NCI-H146 (cell line): ENCODE results near the gene MSMP.

ENCODE experiments used
- DNase-seq: peaks from one replicate; lab custom pipeline; 2025; lab: John Stamatoyannopoulos, UW

Gene MSMP

GRCh38 chr9:35771534-35771933 lies 17.5 kb upstream of the MSMP start:
- peak; percentile 68 for DNase-seq

DNA sequence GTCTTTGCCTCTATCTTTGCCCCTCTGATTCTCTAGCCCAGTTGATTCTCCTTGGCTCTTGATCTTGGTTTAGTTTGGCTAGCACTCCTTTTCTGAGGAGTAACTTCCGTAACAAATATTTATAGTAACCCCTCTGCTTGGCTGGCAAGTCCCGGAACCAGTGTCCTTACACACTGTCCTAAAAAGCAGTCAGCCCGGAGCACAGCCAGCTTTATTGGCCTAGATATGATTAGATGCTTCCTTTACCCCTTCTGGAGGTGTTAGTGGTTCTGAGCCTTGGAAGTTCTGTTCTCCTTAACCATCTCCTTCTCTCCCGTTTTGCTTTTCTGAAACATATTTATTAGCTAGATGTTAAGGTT lies 17.0 kb upstream of the MSMP start:
- no peak for DNase-seq

GRCh38 chr9:35769763-35770162 lies 15.7 kb upstream of the MSMP start:
- DNase-seq: no peak

DNA sequence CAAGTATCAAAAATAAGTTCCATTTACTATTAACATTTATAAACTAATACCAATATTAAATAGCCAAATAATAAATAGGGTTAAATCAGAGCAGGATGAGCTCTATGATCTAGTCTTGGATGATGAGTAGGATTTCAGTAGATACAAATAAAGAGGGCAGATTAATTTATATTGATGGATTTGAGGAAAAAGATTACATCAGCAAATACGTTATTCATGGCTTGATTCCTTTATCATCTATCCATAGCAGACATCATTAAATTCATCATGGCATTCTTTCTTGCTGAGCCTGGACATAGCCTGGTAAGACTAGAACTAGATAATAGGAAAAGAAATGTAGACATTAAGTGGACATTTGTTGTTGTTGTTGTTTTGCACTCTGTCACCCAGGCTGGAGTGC lies 13.4 kb upstream of the MSMP start:
- DNase-seq: no peak

DNA sequence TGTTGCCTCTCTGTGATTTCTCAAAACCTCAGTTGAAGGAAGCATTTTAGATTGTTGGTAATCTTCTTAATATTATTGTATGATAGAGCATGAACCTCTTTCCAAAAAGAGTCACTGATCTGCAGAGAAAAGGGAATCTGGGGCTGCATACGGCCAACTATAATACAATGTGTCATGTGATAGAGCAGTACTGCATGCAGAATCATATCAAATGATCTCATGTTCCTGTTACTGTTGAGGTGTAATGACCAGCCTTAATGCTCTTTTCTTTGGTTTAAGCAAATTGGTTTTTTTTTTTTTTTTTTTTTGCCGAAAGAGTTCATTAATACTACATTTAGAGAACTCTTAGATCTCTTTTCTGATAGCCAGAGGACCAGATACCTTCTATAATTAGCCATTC lies 12.9 kb upstream of the MSMP start:
- no peak for DNase-seq

DNA sequence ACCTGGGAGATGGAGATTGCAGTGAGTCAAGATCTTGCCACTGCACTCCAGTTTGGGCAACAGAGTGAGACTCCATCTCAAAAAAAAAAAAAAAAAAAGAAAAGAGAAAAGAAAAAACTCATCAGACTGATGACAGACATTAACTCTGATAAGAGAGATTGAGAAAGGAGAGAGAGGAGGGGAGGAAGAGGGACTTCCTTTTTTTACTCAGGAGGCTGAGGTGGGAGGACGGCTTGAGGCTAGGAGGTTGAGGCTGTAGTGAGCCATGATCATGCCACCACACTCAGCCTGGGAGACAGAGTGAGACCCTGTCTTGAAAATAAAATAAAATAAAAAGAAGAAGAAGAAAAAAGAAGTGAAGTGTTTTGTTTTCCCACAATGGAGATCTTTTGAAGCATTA lies 9.7 kb upstream of the MSMP start:
- DNase-seq: no peak

DNA sequence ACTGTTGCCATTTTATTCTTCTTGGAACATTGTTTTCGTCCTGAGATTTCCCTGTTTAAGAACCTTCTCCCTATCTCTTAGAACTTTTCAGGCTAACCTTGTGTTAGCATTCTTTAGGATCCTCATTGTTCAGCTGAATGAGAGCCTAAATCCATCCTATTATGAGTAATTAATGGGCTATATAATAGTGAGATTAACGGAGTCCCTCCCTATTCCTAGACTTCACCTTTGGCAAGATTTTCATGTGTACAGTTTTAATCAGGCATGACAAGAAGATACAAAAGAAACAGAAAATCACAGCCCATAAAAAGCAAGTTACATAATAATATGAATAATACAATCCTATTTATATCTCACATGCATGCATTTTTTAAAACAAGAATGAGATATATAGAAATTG lies 9.1 kb upstream of the MSMP start:
- no peak for DNase-seq

GRCh38 chr9:35760651-35761050 lies 6.6 kb upstream of the MSMP start:
- DNase-seq: peak; percentile 71

DNA sequence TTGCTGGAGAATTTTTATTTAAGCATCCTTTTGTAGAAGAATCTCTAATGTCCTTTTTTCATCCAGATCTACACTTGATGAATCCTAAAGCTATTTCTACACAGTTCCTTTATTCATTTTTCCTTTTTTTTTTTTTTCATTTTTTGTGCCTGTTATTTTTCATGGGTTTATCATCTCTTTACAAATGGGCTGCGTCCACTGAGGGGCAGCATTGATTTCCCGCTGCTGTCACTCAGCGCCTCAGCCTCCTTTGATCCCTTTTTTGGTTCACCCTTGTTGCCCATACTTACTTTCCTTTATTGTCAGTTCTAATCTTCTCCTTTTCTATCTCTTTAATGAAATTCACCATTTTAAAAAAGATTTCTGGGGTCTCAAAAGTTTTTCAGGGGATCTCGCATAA lies 5.7 kb upstream of the MSMP start:
- DNase-seq: no peak

DNA sequence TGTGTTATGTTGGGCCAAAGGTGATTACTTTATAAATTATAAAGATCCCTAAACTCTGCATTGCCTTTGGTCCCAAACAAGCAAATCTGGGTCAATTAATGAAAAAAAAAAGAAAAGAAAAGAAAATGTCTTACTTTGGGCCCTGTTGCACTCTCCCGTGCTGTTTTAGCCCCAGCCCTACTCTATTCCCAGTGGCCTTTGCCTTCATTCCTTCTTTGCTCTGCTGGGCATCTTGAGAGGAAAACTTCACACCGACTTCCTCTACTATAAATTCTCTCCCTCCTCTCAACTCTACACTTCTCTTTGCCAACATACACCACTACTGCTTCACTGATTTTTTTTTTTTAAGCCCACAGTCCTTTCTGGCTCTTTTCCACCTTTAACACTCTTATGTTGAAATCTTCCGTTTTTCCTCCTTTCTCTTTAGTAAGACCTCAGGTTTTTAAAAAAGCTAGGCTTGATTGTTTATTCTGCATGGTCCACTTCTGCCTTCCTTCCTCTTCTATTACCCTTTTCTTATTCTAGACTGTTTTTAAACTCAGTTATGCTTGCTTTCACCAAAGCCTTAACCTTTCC lies 4.5 kb upstream of the MSMP start:
- DNase-seq: no peak

DNA sequence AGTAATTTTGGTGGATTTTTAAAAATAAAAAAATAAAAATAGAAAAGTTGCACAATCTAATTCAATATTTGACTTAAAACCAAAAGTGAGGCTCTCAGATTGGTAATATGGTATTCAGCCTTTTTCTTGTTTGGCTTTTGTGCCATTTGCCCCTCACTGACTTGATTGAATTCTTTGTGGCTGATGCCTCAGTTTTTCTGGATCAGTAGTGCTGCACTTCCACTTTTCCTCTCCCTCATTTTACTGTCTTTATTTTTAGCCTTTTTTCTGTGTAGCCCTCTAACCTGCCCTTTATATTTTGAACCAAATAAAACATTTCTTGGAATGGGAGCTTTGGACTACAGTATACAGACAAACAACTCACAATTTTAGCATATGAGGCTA lies 3.8 kb upstream of the MSMP start:
- no peak for DNase-seq

DNA sequence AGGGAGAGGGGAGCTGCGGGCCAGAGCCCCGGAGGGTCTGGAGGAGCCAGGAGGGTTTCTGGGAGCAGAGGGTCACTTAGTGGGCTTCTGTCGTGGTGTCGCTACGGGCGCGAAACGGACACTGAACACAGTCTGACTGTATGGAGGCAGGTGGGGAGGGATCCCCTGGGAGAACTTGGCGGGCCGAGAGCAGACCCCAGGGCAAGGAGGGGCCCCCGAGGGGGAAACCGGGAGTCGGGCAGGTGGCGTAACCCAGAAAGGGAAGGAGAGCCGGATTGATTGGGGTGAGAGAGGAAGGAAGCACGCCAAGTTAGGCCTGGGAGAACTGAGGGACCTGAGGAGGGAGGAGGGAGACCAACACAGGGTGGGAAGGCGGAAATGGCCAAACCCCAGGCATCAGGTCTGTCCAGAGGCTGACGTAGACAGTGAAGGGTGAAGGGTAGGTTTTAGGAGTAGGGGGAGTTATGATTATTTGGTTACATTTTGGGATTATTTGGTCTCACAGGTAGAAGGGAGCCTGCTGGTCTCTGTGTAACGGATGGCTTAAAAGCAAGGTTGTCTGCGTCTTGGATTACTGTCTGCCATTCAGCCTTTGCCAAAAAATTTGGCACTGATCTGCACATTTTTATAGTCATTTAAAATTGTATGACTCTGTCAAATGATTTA lies 3.3 kb upstream of the MSMP start:
- peak; percentile 80 for DNase-seq

GRCh38 chr9:35756275-35757225 lies 2.5 kb upstream of the MSMP start:
- DNase-seq: peak; percentile 83

DNA sequence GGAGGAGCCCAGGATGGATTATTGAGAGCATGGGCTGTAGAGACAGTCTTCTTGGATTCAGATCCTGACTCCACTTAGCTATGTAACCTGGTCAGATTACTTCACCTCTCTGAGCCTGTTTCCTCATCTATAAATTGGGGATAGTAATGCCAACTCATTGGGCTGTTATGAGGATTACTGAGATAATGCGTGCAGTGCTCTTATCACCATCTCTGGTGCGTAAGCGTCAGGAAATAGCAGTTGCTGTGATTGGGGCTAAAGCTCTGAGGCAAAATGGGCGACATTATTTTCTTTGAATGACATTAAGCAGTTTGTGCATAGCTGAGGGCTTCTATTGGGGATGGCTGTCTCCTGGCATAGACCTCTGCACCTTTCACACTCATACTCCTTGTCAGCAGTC lies 995 bp upstream of the MSMP start:
- DNase-seq: no peak

GRCh38 chr9:35753466-35753865 lies 610 bp downstream of the MSMP start:
- no peak for DNase-seq

DNA sequence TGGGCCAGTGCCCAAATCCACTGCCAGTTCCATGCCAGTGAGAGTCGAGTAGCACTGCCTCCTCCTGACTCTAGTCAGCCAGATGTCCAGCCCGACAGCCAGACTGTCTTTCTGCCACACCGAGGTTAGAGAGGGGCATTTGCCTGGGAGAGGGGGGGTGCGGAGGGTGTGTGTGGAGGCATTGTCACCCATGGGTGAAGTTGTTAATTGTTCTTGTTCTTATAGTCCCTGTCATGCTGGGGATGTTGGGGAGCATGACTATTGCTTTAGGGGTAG lies 3.9 kb downstream of the MSMP start:
- DNase-seq: no peak

DNA sequence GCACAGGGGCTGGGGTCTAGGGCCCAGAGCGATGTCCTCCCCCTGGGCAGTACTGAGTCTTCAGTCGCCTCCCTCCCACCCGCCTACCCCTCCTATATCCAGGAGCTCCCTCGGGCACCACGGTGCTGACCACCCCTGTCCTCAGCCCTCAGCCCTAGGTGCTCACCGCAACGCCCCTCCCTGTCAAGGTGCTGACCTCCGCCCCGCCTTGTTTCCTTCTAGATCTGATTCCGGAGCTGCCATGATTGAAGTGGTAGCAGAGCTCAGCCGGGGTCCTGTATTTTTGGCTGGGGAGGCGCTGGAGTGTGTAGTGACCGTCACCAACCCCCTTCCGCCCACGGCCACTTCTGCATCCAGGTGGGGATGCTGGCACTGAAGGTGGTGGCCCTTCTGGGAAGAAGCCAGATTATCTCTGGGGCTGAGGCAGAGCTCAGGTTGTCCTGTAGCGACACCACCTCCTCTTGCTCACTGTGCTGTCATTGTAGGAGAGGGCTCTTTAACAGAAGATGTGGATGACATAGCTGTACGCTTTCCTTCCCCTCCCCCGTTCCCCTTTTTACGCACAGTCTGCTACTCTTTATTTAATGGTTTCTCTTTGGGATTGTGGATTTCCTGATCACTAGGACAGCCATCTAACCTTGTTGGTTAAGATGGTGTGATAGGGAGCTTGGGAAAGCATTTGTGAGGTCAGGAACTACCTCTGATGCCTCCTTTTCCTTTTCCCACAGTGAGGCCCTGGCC lies 4.4 kb downstream of the MSMP start:
- DNase-seq: peak; percentile 59

GRCh38 chr9:35748858-35749514 lies 5.1 kb downstream of the MSMP start, which contains the start of the genes GBA2 and RGP1:
TSS of gene GBA2 (minus strand) at chr9:35749228. CDS start at chr9:35748704, 524 bp downstream.
TSS of gene RGP1 (plus strand) at chr9:35749287. CDS start at chr9:35749756, 469 bp downstream.
- peak; percentile 88 for DNase-seq

- peak; percentile 22 for DNase-seq
Observed at GRCh38 chr9:35748242-35748857, 5.7 kb downstream of the MSMP start.

DNA sequence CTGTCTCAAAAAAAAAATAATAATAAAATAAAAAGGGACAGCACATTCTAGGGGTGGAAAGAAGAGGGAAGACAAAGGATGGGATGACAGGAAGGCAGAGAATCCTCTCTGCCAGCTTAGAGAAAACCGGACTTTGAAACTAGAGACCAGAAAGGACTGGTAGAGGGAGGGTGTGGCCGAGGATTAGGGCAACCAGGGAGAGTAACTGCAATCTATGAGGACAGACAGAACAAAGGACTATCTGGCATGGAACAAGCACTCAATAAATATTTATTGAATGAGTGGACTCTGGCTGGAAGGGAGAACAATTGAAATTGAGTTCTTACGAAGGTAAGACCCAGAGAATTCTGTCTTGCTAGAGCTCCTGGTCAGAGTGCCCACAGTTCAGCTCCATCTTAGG lies 7.5 kb downstream of the MSMP start:
- no peak for DNase-seq

GRCh38 chr9:35745569-35745968 lies 8.5 kb downstream of the MSMP start:
- no peak for DNase-seq
